Measurements from ENCODE around the gene MFAP4. TPM values are rescaled to one million over a fixed set of nuclear protein-coding genes. Genes with fewer than 3 reads are reported as not detected.

MFAP4 gene
- total and polyA plus RNA-seq, 9 donors, result 157 to 328 (median 233) TPM

DNA sequence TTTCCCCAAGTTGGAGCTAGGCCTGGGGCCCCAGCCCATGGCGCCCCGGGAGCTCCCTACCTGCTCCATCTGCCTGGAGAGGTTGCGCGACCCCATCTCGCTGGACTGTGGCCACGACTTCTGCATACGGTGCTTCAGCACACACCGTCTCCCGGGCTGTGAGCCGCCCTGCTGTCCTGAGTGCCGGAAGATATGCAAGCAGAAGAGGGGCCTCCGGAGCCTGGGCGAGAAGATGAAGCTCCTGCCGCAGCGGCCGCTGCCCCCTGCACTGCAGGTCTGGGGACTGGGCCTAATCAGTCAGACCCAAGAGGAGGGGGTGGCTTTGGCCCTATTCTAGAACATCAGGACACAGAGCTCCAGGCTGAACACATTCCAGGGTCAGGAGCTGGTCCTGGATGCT lies 25.5 kb upstream of the MFAP4 start:
- Histone ChIP-seq H3K27ac (ENCODE audit: low read length) (no peak overlapping the region), H3K4me1 (ENCODE audit: control insufficient read depth, insufficient read depth, low read length) (peaks cover 31% of the 10 kb centered on the region), H3K4me3 (ENCODE audit: low read length) (no peak overlapping the region), H3K9me3 (replicated peaks; ENCODE audit: control insufficient read depth, low read depth, low read length) (no peaks in the 10 kb centered on the region), H3K36me3 (ENCODE audit: control insufficient read depth, insufficient read depth, low read length) (no peaks in the 10 kb centered on the region), H3K27me3 (ENCODE audit: control insufficient read depth, insufficient read depth, low read length) (peaks cover 3% of the 10 kb centered on the region)
- no peak for DNase-seq
- WGBS (ENCODE audit: insufficient coverage), result 80% methylated on average over 12 of the region's 16 CpGs

DNA sequence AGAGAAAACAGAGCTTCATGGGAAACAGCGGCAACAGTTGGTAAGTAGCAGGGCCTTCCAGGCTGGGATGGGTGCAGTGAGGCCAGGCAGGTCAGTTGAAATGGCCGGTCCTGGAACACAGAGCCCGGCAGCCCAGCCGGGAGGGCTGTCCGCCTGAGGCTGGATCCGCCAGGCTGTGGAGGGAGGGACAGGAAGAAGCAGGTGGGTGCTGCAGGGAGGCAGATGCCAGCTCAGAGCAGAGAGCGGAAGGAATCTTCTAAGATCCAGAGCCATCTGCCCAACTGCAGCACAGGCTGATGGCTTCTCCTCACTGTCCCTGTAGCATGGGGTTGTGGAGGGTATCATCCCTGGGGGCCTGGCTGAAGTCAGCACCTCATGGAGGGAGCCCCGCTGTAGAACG lies 24.6 kb upstream of the MFAP4 start:
- peaks cover 31% of the 10 kb centered on the region for H3K4me1 ChIP-seq (ENCODE audit: control insufficient read depth, insufficient read depth, low read length)
- no peaks in the 10 kb centered on the region for H3K36me3 ChIP-seq (ENCODE audit: control insufficient read depth, insufficient read depth, low read length)
- H3K27me3 ChIP-seq (ENCODE audit: control insufficient read depth, insufficient read depth, low read length), result peaks cover 3% of the 10 kb centered on the region
- H3K4me3 ChIP-seq (ENCODE audit: low read length), result peak overlapping the region; percentile 10
- no peaks in the 10 kb centered on the region for H3K9me3 ChIP-seq (replicated peaks; ENCODE audit: control insufficient read depth, low read depth, low read length)
- no peak overlapping the region for H3K27ac ChIP-seq (ENCODE audit: low read length)
- peak; percentile 42 for DNase-seq
- 48% methylated on average over 3 of the region's 9 CpGs for WGBS (ENCODE audit: insufficient coverage)

DNA sequence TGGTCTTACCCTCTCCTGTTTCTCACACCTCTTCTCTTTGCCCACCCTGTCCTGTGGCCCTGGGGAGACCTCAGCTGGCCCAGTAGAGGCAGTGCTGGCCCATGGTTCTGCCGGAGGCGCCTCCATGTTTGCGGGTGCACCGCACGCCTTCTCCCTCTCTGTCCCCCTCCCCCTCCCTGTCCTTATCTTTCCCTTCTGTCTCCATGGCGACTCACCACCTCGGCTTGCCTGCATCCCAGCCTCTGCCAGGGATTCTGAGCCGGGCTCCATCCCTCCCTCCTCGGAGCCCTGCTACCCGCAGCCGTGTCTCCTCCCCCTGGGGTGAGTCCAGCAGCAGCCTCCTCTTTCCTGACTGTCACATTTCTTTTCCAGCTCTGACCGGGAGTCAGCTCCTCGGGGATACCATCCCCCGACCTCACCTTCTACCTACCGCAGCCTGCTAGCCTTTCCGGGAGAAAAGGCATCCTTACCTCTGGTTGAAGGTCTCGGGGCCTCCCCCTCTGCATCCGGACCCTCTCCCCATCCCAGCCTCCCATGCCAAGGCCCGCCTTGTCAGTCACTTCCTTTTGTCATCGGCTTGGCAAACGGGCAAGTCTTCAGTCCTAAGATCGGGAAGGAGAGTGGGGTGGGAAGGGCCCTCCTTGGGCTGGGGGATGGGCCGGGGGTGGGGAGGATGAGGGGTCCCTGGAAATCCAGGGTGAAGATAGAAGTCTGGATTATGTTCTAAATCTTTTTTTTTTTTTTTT lies 24.1 kb upstream of the MFAP4 start, which contains the start of gene RNF112:
TSS of gene RNF112 (plus strand) at position 358 of the 746 bp plus-strand sequence. CDS start at position 535, 177 bp downstream.
- 14% methylated on average over 13 of the region's 23 CpGs for WGBS (ENCODE audit: insufficient coverage)
- H3K4me3 ChIP-seq (ENCODE audit: low read length), result peak within 1 kb of the TSS; percentile 25
- peak; percentile 65 for DNase-seq
- no peaks in the 10 kb centered on the region for H3K36me3 ChIP-seq (ENCODE audit: control insufficient read depth, insufficient read depth, low read length)
- H3K4me1 ChIP-seq (ENCODE audit: control insufficient read depth, insufficient read depth, low read length), result peaks cover 31% of the 10 kb centered on the region
- peaks cover 3% of the 10 kb centered on the region for H3K27me3 ChIP-seq (ENCODE audit: control insufficient read depth, insufficient read depth, low read length)
- no peaks in the 10 kb centered on the region for H3K9me3 ChIP-seq (replicated peaks; ENCODE audit: control insufficient read depth, low read depth, low read length)
- no peak within 1 kb of the TSS for H3K27ac ChIP-seq (ENCODE audit: low read length)

DNA sequence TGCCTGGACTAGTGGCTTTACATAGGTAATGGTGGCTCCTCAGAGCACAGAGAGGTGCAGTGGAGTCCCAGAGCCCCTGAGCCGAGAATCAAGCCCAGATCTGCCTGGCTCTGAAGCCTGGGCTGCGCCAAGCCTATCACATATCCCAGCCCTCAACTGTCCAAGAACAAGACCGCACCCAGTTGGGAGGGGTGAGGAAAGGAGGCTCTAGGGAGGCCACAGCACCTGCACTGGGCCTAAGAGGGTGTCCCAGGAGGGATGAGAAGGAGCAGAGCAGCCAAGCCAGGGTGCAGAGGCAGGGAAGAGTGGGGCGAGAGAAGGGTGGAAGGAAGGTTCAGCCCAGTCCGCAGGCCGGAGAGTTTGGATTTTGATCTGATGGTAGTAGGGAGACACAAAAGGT lies 23.1 kb upstream of the MFAP4 start:
- Histone ChIP-seq H3K36me3 (ENCODE audit: control insufficient read depth, insufficient read depth, low read length) (no peaks in the 10 kb centered on the region), H3K9me3 (replicated peaks; ENCODE audit: control insufficient read depth, low read depth, low read length) (no peaks in the 10 kb centered on the region), H3K27me3 (ENCODE audit: control insufficient read depth, insufficient read depth, low read length) (peaks cover 3% of the 10 kb centered on the region), H3K4me1 (ENCODE audit: control insufficient read depth, insufficient read depth, low read length) (peaks cover 31% of the 10 kb centered on the region), H3K27ac (ENCODE audit: low read length) (no peak overlapping the region), H3K4me3 (ENCODE audit: low read length) (no peak overlapping the region)
- no peak for DNase-seq
- WGBS (ENCODE audit: insufficient coverage), result 83% methylated on average over 3 of the region's 6 CpGs

DNA sequence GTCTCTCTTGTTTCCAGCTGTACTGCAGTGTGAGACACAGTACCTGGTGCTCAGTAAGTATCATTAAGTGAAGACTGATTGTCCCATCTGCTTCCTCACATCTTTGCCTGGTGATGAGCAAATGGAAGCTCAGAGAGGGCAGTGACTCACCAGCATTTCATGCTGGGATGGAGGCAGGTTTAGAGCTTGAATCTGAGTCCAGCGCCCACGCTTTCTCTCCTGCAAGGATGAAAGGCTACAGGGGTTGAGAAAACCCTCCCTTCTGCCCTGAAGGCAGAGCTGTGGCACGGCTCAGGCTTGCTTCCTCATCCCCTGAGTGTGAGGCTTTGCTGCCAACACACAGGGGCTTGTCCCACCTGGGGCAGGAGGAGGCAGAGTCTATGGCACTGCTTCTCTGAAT lies 22.5 kb upstream of the MFAP4 start:
- DNase-seq, result no peak
- no peaks in the 10 kb centered on the region for H3K9me3 ChIP-seq (replicated peaks; ENCODE audit: control insufficient read depth, low read depth, low read length)
- H3K27me3 ChIP-seq (ENCODE audit: control insufficient read depth, insufficient read depth, low read length), result peaks cover 3% of the 10 kb centered on the region
- no peak overlapping the region for H3K27ac ChIP-seq (ENCODE audit: low read length)
- H3K4me1 ChIP-seq (ENCODE audit: control insufficient read depth, insufficient read depth, low read length), result peaks cover 31% of the 10 kb centered on the region
- WGBS (ENCODE audit: insufficient coverage), result 80% methylated on average over 1 of the region's 3 CpGs
- no peak overlapping the region for H3K4me3 ChIP-seq (ENCODE audit: low read length)
- H3K36me3 ChIP-seq (ENCODE audit: control insufficient read depth, insufficient read depth, low read length), result no peaks in the 10 kb centered on the region

DNA sequence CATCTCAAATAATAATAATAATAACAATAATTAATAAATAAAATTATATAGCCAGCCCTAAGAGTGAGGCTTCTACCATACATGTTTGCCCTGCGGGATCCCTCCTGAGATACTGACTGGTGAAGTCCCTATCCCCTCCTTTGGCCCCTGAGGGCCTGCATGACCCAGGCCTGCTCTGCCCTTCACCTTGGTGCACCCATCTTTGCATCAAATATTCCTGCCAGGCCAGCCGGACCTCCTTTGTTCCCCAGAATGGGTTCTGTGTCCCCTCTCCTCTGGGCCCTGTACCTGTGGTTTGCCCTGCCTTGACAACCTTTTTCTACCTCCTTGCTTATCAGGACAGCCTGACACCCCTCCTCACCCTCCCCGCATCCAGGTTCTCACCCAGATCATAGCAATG lies 22.1 kb upstream of the MFAP4 start:
- no peaks in the 10 kb centered on the region for H3K36me3 ChIP-seq (ENCODE audit: control insufficient read depth, insufficient read depth, low read length)
- H3K4me3 ChIP-seq (ENCODE audit: low read length), result no peak overlapping the region
- WGBS (ENCODE audit: insufficient coverage), result 94% methylated on average over 2 of the region's 3 CpGs
- no peaks in the 10 kb centered on the region for H3K9me3 ChIP-seq (replicated peaks; ENCODE audit: control insufficient read depth, low read depth, low read length)
- no peak overlapping the region for H3K27ac ChIP-seq (ENCODE audit: low read length)
- DNase-seq, result no peak
- peaks cover 3% of the 10 kb centered on the region for H3K27me3 ChIP-seq (ENCODE audit: control insufficient read depth, insufficient read depth, low read length)
- peaks cover 28% of the 10 kb centered on the region for H3K4me1 ChIP-seq (ENCODE audit: control insufficient read depth, insufficient read depth, low read length)

DNA sequence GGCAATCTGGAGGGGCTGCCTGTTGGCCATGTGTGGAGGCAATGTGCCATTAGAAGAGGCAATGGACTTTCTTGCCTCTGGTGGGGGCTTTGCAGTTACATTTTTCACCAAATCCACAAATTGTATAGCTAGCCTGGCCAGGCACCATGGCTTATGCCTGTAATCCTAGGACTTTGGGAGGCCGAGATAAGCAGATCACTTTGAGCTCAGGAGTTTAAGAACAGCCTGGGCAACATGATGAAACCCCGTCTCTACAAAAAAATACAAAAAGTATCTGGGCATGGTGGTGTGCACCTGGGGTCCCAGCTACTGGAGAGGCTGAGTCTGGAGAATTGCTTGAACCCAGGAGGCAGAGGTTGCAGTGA lies 21.3 kb upstream of the MFAP4 start:
- DNase-seq, result no peak
- Histone ChIP-seq H3K4me1 (ENCODE audit: control insufficient read depth, insufficient read depth, low read length) (peaks cover 27% of the 10 kb centered on the region), H3K9me3 (replicated peaks; ENCODE audit: control insufficient read depth, low read depth, low read length) (no peaks in the 10 kb centered on the region), H3K36me3 (ENCODE audit: control insufficient read depth, insufficient read depth, low read length) (no peaks in the 10 kb centered on the region), H3K4me3 (ENCODE audit: low read length) (no peak overlapping the region), H3K27me3 (ENCODE audit: control insufficient read depth, insufficient read depth, low read length) (peaks cover 3% of the 10 kb centered on the region), H3K27ac (ENCODE audit: low read length) (no peak overlapping the region)
- 100% methylated on average over 1 of the region's 2 CpGs for WGBS (ENCODE audit: insufficient coverage)

DNA sequence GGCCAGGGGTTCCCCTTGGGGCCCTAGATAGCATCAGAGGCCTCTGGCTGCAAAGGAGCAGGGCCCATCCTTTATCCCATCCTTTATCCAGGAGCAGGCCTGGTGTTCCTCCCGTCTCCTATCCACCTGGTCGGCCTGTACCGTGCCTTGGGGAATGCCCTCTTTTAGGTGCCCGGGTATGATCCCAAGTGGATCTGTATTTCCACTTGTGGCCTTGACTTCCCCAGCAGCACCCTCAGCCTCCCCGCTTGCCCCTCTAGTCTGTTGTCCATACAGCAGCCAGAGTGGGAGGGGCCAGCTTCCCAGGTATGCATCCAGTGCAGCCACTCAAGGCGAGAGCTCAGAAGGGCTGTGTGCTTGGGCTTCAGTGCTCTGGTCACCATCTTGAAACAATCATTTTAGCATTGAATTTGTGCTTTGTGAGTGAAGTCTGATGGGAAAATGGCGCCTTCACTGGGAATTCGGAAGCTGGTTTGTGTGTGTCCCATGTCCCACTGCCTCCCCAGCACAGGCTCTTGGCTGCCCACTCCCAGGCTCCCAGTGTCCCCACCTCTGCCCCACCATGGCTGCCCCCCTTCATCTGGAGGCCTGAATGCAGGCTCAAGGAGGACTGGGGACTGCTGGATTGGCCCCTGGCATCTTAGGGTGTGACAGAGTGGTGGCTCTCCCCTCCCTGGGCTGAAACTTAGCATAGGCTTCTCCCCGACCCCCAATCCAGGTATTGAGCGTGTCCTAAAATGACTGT lies 20.8 kb upstream of the MFAP4 start:
- H3K9me3 ChIP-seq (replicated peaks; ENCODE audit: control insufficient read depth, low read depth, low read length), result no peaks in the 10 kb centered on the region
- H3K4me3 ChIP-seq (ENCODE audit: low read length), result no peak overlapping the region
- no peaks in the 10 kb centered on the region for H3K36me3 ChIP-seq (ENCODE audit: control insufficient read depth, insufficient read depth, low read length)
- DNase-seq, result no peak
- 98% methylated on average over 5 of the region's 10 CpGs for WGBS (ENCODE audit: insufficient coverage)
- H3K4me1 ChIP-seq (ENCODE audit: control insufficient read depth, insufficient read depth, low read length), result peaks cover 25% of the 10 kb centered on the region
- H3K27ac ChIP-seq (ENCODE audit: low read length), result no peak overlapping the region
- peaks cover 3% of the 10 kb centered on the region for H3K27me3 ChIP-seq (ENCODE audit: control insufficient read depth, insufficient read depth, low read length)

DNA sequence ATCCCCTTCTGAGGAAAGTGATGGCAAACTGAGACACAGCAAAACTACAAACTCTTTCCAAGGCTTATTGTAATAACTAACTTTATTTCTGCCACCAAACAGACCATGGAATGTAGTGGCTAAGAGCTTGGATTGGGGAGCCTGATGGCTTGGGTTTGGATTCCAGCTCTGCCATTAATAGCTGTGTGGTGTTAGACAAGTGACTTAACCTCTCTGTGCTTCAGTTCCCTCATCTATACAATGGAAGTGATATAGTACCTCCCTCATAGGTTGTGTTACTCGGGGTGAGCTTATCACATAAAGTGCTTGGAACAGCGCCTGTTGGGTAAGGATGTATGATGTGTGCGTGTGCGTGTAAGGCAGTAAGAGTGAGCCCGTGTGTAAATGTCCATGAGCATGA lies 18.1 kb upstream of the MFAP4 start:
- H3K9me3 ChIP-seq (replicated peaks; ENCODE audit: control insufficient read depth, low read depth, low read length), result no peaks in the 10 kb centered on the region
- no peak overlapping the region for H3K27ac ChIP-seq (ENCODE audit: low read length)
- no peaks in the 10 kb centered on the region for H3K36me3 ChIP-seq (ENCODE audit: control insufficient read depth, insufficient read depth, low read length)
- H3K4me3 ChIP-seq (ENCODE audit: low read length), result no peak overlapping the region
- WGBS (ENCODE audit: insufficient coverage), result 88% methylated on average over 5 of the region's 5 CpGs
- H3K27me3 ChIP-seq (ENCODE audit: control insufficient read depth, insufficient read depth, low read length), result no peaks in the 10 kb centered on the region
- H3K4me1 ChIP-seq (ENCODE audit: control insufficient read depth, insufficient read depth, low read length), result peaks cover 9% of the 10 kb centered on the region
- DNase-seq, result no peak

DNA sequence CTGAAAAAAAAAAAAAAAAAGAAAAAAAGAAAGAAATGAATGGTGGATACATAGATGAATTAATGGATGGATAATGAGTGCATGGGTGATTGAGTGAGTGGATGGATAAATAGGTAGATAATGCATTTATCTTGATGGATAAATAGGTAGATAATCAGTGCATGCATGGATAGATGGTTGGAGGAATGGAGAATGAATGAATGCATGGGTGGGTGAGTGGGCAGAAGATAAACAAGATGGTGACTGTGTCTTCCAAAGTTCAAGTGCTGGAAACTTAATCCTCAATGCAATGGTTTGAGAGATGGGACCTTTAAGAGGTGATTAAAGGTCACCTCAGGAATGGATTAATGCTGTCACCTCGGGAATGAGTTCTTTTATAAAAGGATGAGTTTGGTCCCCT lies 17.3 kb upstream of the MFAP4 start:
- no peaks in the 10 kb centered on the region for H3K36me3 ChIP-seq (ENCODE audit: control insufficient read depth, insufficient read depth, low read length)
- no peak overlapping the region for H3K4me3 ChIP-seq (ENCODE audit: low read length)
- no peak overlapping the region for H3K27ac ChIP-seq (ENCODE audit: low read length)
- DNase-seq, result no peak
- WGBS (ENCODE audit: insufficient coverage), result no CpG with 5 or more reads among the region's 1 CpG
- H3K4me1 ChIP-seq (ENCODE audit: control insufficient read depth, insufficient read depth, low read length), result peaks cover 11% of the 10 kb centered on the region
- no peaks in the 10 kb centered on the region for H3K9me3 ChIP-seq (replicated peaks; ENCODE audit: control insufficient read depth, low read depth, low read length)
- no peaks in the 10 kb centered on the region for H3K27me3 ChIP-seq (ENCODE audit: control insufficient read depth, insufficient read depth, low read length)
